Bronchial epithelial cell (primary cell): Measurements from ENCODE around the gene FOXO3. TPM values are rescaled to one million over a fixed set of nuclear protein-coding genes. Genes with fewer than 3 reads are reported as not detected.

ENCODE experiments used
- DNase-seq: peaks from one replicate; pipeline ENCODE4 v3.0.0-alpha.2; 2010; ENCODE audit warnings: low read depth
- FAIRE-seq: peaks from 2 replicates; lab custom pipeline; 2011; peaks lifted over from hg19 to GRCh38; lab: Jason Lieb, UNC
- H3K27me3 ChIP-seq: 2 replicates; pipeline ENCODE4 v1.5.1; 2011; ENCODE audit warnings: low read length; ENCODE audit not compliant: control insufficient read depth, insufficient read depth
- H3K36me3 ChIP-seq: 2 replicates; pipeline ENCODE4 v1.5.1; 2011; ENCODE audit warnings: low read length; ENCODE audit not compliant: control insufficient read depth, insufficient read depth
- H3K4me3 ChIP-seq: 2 replicates; pipeline ENCODE4 v1.5.1; 2011; ENCODE audit warnings: mild to moderate bottlenecking, low read depth, low read length, control low read depth
- total RNA-seq: library from RNA; depleted of rRNA; stranded (reverse); fragments of >200 nt; gene quantifications from 2 replicates; pipeline ENCODE4 v1.2.1, GENCODE V29; 2014
- TF ChIP-seq, protein P1 (sequence below): IDR thresholded peaks from 2 replicates; pipeline ENCODE4 v1.5.1; 2011; ENCODE audit warnings: mild to moderate bottlenecking, moderate library complexity, low read length, control low read depth, inconsistent platforms; ENCODE audit not compliant: insufficient read depth, severe bottlenecking

The FOXO3 gene
- total RNA-seq, 1 donor from 2014 or later: 28.7 TPM

DNA sequence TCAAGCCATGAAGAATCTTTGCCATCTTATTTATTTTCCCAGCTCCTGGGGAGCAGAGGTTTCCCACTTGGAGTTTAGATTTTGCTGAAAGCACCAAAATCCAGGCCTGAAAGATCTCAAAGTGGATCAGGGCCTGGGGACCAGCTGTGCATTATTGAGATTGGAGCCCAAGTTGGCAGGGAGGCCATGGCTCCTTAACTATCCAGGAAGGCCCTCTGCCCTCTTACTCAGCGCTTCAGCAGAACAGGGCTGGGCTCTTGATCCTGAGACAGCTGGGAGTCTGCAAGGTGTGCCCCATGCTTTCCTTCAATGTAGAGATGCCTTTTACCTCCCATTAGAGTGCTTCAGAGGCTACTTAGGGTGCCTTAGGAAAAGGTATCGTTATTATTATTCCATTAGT is 24.6 kb downstream of the FOXO3 start:
- DNase-seq: no peak
- TF ChIP-seq, protein P1, sequence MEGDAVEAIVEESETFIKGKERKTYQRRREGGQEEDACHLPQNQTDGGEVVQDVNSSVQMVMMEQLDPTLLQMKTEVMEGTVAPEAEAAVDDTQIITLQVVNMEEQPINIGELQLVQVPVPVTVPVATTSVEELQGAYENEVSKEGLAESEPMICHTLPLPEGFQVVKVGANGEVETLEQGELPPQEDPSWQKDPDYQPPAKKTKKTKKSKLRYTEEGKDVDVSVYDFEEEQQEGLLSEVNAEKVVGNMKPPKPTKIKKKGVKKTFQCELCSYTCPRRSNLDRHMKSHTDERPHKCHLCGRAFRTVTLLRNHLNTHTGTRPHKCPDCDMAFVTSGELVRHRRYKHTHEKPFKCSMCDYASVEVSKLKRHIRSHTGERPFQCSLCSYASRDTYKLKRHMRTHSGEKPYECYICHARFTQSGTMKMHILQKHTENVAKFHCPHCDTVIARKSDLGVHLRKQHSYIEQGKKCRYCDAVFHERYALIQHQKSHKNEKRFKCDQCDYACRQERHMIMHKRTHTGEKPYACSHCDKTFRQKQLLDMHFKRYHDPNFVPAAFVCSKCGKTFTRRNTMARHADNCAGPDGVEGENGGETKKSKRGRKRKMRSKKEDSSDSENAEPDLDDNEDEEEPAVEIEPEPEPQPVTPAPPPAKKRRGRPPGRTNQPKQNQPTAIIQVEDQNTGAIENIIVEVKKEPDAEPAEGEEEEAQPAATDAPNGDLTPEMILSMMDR: no peak
- H3K27me3 ChIP-seq: no peaks in the 10 kb centered on the region
- no peak for FAIRE-seq
- no peaks in the 10 kb centered on the region for H3K36me3 ChIP-seq
- no peak overlapping the region for H3K4me3 ChIP-seq

DNA sequence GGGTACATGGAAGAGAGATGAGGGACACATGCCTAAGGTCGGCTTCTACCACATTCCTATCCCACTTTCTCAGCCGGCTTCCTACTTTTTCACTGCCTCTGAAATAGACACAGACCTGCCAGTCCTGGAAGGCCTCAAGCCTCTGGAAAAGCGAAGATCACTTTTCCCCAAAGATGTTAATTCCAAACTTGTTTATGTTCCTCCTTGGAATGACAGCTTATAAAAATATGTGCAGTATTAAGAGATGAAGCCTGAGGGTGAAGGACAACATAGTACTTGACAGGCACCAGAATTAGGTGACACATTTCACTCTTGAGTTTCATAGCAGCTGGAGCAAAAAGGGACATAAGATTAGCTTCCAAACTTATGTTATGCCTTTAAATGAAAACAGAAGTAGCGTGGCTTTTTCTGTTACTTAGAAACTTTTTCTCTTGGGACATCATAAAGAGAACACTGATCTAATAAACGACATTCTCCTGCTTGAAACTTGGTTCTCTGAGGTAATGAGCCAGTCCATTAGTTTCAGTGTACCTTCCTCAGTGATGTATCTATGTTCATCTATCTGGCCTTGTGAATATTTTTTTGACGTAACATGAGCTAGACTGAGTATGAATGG is 25.3 kb downstream of the FOXO3 start:
- TF ChIP-seq, protein P1: no peak
- H3K27me3 ChIP-seq: no peaks in the 10 kb centered on the region
- no peaks in the 10 kb centered on the region for H3K36me3 ChIP-seq
- FAIRE-seq (no peak), DNase-seq (no peak)
- H3K4me3 ChIP-seq: no peak overlapping the region

DNA sequence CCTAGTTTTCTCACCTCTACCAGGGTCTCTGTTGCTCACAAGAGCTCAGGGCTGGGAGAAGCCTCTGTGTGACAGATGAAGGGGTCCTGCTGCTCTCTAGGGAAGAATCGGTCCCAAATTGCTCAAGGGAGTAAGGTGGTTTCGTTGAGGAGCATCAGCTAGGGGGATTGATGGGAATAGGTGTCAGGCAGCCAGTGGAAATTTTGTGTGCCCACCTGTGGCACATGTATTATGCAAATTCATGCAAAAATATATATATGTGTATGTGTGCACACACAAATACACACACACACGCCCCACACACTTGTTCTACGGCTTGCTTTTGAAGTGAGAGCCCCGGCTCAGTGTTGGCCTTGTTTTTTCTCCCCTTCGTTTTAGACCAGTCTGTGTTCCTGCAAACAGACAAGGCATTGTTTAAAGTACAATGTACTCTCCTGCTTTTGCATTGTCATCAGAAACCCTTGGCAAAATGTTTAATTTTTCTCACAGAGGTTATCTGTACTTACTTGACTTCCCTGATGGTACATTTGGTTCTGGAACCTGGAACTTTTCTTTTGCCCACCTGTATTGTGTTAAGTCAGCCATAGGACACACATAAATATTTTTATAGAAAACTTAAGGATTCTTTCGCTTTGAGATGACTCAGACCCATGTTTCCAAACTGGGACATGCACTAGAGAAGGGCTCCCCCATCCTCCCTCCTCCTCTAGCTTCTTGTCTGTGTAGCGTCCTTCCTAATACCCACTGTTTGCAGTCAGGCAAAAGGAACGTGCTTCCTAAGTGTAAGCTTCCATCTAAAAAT is 26.7 kb downstream of the FOXO3 start:
- FAIRE-seq (no peak), DNase-seq (peak; percentile 65)
- TF ChIP-seq, protein P1: no peak
- H3K36me3 ChIP-seq: no peaks in the 10 kb centered on the region
- H3K4me3 ChIP-seq: no peak overlapping the region
- H3K27me3 ChIP-seq: no peaks in the 10 kb centered on the region

DNA sequence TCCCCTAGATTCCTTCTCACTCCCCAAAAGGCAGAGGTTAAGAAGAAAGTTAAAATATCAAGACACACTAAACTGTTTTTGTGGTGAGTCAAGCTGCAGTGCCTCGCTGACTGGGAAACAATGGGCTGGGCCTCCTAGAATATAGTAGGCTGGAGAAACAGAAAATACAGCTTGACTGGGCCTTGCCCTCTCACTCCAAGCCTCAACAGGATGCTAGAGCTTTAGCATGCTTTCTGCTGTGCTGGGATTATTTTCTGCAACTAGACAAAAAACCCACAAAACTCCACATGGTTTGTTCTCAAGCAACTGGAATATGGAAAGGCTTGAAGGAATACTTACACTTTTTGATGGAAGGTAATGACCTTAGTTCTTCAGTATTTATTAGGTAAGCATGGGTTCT is 27.9 kb downstream of the FOXO3 start:
- DNase-seq: peak; percentile 60
- TF ChIP-seq, protein P1: no peak
- Histone ChIP-seq H3K27me3 (no peaks in the 10 kb centered on the region), H3K36me3 (no peaks in the 10 kb centered on the region), H3K4me3 (no peak overlapping the region)
- no peak for FAIRE-seq

DNA sequence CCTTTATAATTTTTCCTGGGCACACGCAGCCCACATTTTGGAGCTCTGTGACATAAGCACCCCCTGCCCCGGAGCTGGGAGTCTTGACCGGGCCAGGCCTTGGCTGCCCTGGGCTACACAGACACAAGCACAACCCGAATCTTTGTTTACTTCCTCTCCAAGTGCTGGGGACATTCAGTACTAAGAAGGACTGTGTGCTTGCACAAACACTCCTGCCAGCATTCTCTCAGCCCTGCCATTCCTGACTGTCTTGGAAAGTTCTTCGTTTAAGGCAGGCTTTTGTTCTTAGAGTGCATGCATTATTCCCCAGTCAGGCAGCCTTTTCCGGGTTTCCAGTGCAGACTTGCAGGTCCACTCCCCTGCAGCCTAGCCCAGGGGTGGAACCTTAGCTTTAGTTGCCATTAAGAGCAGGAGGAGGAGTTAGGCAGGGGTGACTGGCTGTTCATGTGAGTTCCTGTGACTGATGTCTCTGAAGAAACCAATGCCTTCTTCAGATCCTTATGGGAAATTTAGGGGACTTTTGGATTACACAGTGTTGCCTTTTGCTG is 28.6 kb downstream of the FOXO3 start:
- Histone ChIP-seq H3K36me3 (no peaks in the 10 kb centered on the region), H3K27me3 (no peaks in the 10 kb centered on the region), H3K4me3 (no peak overlapping the region)
- TF ChIP-seq, protein P1: no peak
- peak; percentile 92 for FAIRE-seq
- peak; percentile 98 for DNase-seq
